Umbilical cord (tissue), 2 donors: ENCODE results near the gene RDH5. TPM values are rescaled to one million over a fixed set of nuclear protein-coding genes. Genes with fewer than 3 reads are reported as not detected.

ENCODE experiments used
- DNase-seq: peaks from one replicate; pipeline ENCODE4 v3.0.0-alpha.2; 2015; ENCODE audit warnings: low spot score
- total RNA-seq: library from RNA; depleted of rRNA; stranded (reverse); fragments of >200 nt; gene quantifications from one replicate; pipeline ENCODE4 v1.2.3, GENCODE V29; 2014; ENCODE audit warnings: low replicate concordance; ENCODE audit not compliant: insufficient read depth

Gene RDH5
- total RNA-seq, 1 donor from 2014 or later: 42.9 TPM

- DNase-seq: no peak
Measured at GRCh38 chr12:55712700-55713415, 7.3 kb upstream of the RDH5 start.

- no peak for DNase-seq
Measured at GRCh38 chr12:55713721-55714120, 6.5 kb upstream of the RDH5 start.

GRCh38 chr12:55715169-55715764 lies 4.9 kb upstream of the RDH5 start:
- DNase-seq: no peak

- peak; percentile 95 for DNase-seq
Measured at GRCh38 chr12:55715833-55716581, 4.2 kb upstream of the RDH5 start, which contains the start of gene BLOC1S1. TSS of gene BLOC1S1 (plus strand) at chr12:55716046. CDS start at chr12:55716052, 6 bp downstream.

GRCh38 chr12:55716582-55716957 lies 3.6 kb upstream of the RDH5 start:
- no peak for DNase-seq

GRCh38 chr12:55717011-55718007 lies 2.9 kb upstream of the RDH5 start:
- no peak for DNase-seq

- no peak for DNase-seq
Measured at GRCh38 chr12:55718015-55718414, 2.2 kb upstream of the RDH5 start.

GRCh38 chr12:55718624-55719275 lies 1.4 kb upstream of the RDH5 start:
- DNase-seq: no peak

- no peak for DNase-seq
Measured at GRCh38 chr12:55719371-55719770, 822 bp upstream of the RDH5 start.

- no peak for DNase-seq
Measured at GRCh38 chr12:55720894-55721444, 776 bp downstream of the RDH5 start.

GRCh38 chr12:55721601-55722213 lies 1.5 kb downstream of the RDH5 start:
- no peak for DNase-seq

- no peak for DNase-seq
Measured at GRCh38 chr12:55722948-55723347, 2.8 kb downstream of the RDH5 start.

- DNase-seq: no peak
Measured at GRCh38 chr12:55723516-55724225, 3.5 kb downstream of the RDH5 start.

- DNase-seq: peak; percentile 57
Measured at GRCh38 chr12:55724226-55724939, 4.2 kb downstream of the RDH5 start.

- no peak for DNase-seq
Measured at GRCh38 chr12:55724940-55725309, 4.7 kb downstream of the RDH5 start.

GRCh38 chr12:55725556-55725955 lies 5.4 kb downstream of the RDH5 start:
- DNase-seq: no peak

- DNase-seq: no peak
Measured at GRCh38 chr12:55726971-55727370, 6.8 kb downstream of the RDH5 start.

- peak; percentile 36 for DNase-seq
Measured at GRCh38 chr12:55727643-55728185, 7.5 kb downstream of the RDH5 start.
